ENCODE results near the gene UBAC2.
"Not testable (repeated sequence)": the region's sequence is repeated elsewhere in the genome, so short reads cannot be mapped to it uniquely, and the experiment has no call there.

UBAC2 gene

GRCh38 chr13:99214731-99215130, 14.1 kb downstream of the UBAC2 start:
- no peak for DNase-seq (ENCODE audit: low read depth)

GRCh38 chr13:99215184-99215830, 14.7 kb downstream of the UBAC2 start:
- DNase-seq (ENCODE audit: low read depth): no peak

GRCh38 chr13:99217461-99218110, 16.9 kb downstream of the UBAC2 start:
- DNase-seq (ENCODE audit: low read depth): no peak

- no peak for DNase-seq (ENCODE audit: low read depth)
These were observed 17.5 kb downstream of the UBAC2 start for GRCh38 chr13:99218126-99218525.

GRCh38 chr13:99218545-99218944, 17.9 kb downstream of the UBAC2 start:
- no peak for DNase-seq (ENCODE audit: low read depth)

GRCh38 chr13:99218969-99219368, 18.3 kb downstream of the UBAC2 start:
- DNase-seq (ENCODE audit: low read depth): peak; percentile 26

- no peak for DNase-seq (ENCODE audit: low read depth)
These were observed 19.7 kb downstream of the UBAC2 start for GRCh38 chr13:99220199-99220935.

- no peak for DNase-seq (ENCODE audit: low read depth)
These were observed 21.0 kb downstream of the UBAC2 start for GRCh38 chr13:99221567-99222239.

GRCh38 chr13:99223587-99223986, 22.9 kb downstream of the UBAC2 start:
- DNase-seq (ENCODE audit: low read depth): no peak

GRCh38 chr13:99224021-99224420, 23.4 kb downstream of the UBAC2 start:
- DNase-seq (ENCODE audit: low read depth): no peak

- DNase-seq (ENCODE audit: low read depth): no peak
These were observed 24.4 kb downstream of the UBAC2 start for GRCh38 chr13:99225078-99225477.

- DNase-seq (ENCODE audit: low read depth): no peak
These were observed 25.9 kb downstream of the UBAC2 start for GRCh38 chr13:99226513-99226912.

GRCh38 chr13:99227331-99227900, 26.8 kb downstream of the UBAC2 start:
- DNase-seq (ENCODE audit: low read depth): no peak

GRCh38 chr13:99227909-99228688, 27.4 kb downstream of the UBAC2 start:
- DNase-seq (ENCODE audit: low read depth): no peak

- DNase-seq (ENCODE audit: low read depth): no peak
These were observed 28.4 kb downstream of the UBAC2 start for GRCh38 chr13:99228737-99229691.

- DNase-seq (ENCODE audit: low read depth): not testable (repeated sequence)
These were observed 29.9 kb downstream of the UBAC2 start for GRCh38 chr13:99230588-99230987.

GRCh38 chr13:99230991-99231390, 30.3 kb downstream of the UBAC2 start:
- no peak for DNase-seq (ENCODE audit: low read depth)

GRCh38 chr13:99231721-99232120, 31.1 kb downstream of the UBAC2 start:
- no peak for DNase-seq (ENCODE audit: low read depth)

- no peak for DNase-seq (ENCODE audit: low read depth)
These were observed 37.5 kb downstream of the UBAC2 start for GRCh38 chr13:99237981-99238662.

- no peak for DNase-seq (ENCODE audit: low read depth)
These were observed 45.4 kb downstream of the UBAC2 start for GRCh38 chr13:99246100-99246499.
